Activated naive CD4-positive, alpha-beta T cell treated with anti-CD3 and anti-CD28 coated beads, Interleukin-2, amount 50 U/mL, for 16 hours (primary cell): Measurements from ENCODE around the gene RMI1.
"Not testable (repeated sequence)": the region's sequence is repeated elsewhere in the genome, so short reads cannot be mapped to it uniquely, and the experiment has no call there.

Experiments
- DNase-seq: peaks from one replicate; pipeline ENCODE4 v3.0.0-alpha.2; 2020

RMI1 gene

GRCh38 chr9:84024041-84024575 lies 43.5 kb downstream of the RMI1 start:
- DNase-seq = no peak

GRCh38 chr9:84027201-84027600 lies 46.6 kb downstream of the RMI1 start:
- no peak for DNase-seq

- no peak for DNase-seq
These were observed 50.9 kb downstream of the RMI1 start for GRCh38 chr9:84031534-84031933.

- DNase-seq = not testable (repeated sequence)
These were observed 61.3 kb downstream of the RMI1 start for GRCh38 chr9:84041857-84042256.

GRCh38 chr9:84045481-84046097 lies 65.0 kb downstream of the RMI1 start:
- DNase-seq = no peak
